Hypothalamus (tissue), 51 donors: ENCODE results near the gene ZNF850.
A peak's percentile ranks its signal among the peaks of the same experiment; 100 is the strongest.

Experiments
- DNase-seq, 51 donors: peaks; one replicate each; lab custom pipeline; 2025; lab: John Stamatoyannopoulos, UW

ZNF850 gene

GRCh38 chr19:36707134-36707533 lies 65.5 kb downstream of the ZNF850 start:
- no peak for DNase-seq

- peak in 1 of 51 donors; percentile 21 for DNase-seq
These were observed 84.5 kb downstream of the ZNF850 start for GRCh38 chr19:36688058-36688457.

- DNase-seq = peak; percentile 80 to 99 (median 95)
These were observed 85.2 kb downstream of the ZNF850 start, which contains the start of gene ZNF567 for GRCh38 chr19:36687214-36688056. Gene ZNF567 (plus strand): TSS chr19:36687612. CDS start chr19:36694868, 7,256 bp downstream.

DNA sequence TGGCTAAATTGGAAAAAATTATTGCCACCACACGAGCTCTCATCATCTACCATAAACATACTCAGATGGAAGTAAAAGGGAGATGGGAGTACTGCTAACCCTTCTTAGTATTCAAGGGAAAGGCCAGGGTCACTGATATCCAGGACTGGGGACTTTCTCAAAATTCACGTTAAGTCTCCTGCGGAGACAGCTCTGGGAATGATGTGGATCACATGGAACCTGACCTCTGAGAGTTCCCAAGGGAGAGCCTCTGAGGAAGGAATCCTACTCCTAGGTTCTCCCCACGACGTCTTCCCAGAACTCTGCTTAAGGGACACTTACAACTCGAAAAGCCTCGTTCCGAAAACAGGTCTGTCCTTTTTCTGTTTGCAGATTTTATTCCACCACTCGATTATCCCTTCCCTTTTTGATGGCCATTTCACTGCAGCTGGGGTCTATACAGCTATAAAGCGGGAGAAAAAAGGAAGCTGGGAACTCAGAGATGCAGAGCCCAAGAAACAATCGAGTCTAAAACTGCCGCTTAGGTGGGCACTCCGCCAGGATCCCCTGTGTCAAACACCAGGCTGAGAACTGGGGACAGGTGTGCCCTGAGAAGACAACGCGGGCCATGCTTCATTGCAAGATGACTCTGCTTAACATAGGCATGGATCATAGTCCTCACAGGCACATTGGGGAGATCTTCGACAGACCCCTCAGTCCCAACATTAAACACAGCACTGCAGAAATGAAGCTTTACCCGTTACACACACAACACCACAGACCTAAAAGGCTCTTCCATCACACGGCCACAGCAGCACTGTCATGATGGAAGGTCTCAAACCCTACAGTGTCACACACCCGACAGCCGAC lies 86.0 kb downstream of the ZNF850 start:
- peak in 14 of 51 donors; percentile 0 to 36 (median 22) for DNase-seq

DNA sequence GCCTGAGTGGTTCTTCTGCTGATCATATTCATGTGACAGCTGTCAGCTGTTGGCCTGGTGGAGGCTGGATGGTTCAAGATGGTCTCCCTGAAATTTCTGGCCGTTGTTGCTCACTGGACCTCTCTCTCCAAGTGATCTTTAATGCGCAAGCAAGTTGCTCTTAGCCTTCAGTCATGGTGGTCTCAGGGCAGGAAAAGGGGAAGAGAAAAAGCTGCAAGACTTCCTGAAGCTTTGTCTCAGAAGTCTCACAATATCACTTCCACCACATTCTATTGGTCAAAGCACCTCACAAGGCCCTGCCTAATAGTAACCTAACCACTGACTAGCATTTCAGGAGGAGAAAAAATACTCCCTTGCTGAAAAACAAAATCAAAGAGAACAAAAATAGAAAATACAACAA lies 86.8 kb downstream of the ZNF850 start:
- no peak for DNase-seq

- no peak for DNase-seq
These were observed 93.2 kb downstream of the ZNF850 start for GRCh38 chr19:36679455-36679854.

- DNase-seq = no peak
These were observed 98.4 kb downstream of the ZNF850 start for GRCh38 chr19:36674201-36674600.

DNA sequence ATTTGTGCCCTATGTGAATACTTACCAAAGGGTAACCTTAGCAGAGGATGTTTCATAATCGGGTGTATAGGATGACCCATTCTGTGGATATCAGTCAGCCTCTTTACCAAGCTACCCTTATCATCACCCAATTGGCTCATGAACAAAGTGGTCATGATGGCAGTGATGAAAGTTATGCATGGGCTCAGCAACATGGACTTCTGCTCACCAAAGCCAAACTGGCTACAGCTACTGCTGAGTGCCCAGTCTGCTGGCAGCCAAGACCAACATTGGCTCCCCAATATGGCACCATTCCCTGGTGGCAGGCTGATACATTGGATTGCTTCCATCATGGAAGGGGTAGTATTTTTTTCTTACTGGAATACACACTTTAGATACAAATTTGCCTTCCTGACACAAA lies 100.2 kb downstream of the ZNF850 start:
- DNase-seq = no peak

GRCh38 chr19:36668646-36669045 lies 104.0 kb downstream of the ZNF850 start:
- DNase-seq = no peak

DNA sequence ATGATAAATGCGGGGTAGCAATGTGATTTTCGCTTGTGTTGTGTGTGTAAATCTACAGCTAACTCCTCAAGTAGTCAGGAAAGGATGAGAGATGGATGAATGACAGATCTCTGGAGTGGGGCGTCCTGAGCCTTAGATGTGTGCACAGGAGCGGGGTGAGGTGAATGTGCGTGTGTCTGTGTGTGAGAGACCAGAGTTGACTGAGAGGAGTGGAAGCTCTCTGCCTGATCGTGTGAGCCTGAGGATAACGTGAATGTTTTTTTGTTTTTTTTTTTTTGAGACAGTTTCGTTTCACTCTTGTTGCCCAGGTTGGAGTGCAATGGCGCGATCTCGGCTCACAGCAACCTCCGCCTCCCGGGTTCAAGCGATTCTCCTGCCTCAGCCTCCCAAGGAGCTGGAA lies 106.8 kb downstream of the ZNF850 start:
- DNase-seq = no peak
